HK-2 (cell line): ENCODE measurements around the gene ORAI3.

ENCODE experiments used
- DNase-seq: peaks from one replicate; pipeline ENCODE4 v3.0.0-alpha.2; 2018; ENCODE audit not compliant: unreplicated experiment

The ORAI3 gene

GRCh38 chr16:30971298-30971697, 22.4 kb downstream of the ORAI3 start:
- no peak for DNase-seq

- DNase-seq, result no peak
These were observed 24.0 kb downstream of the ORAI3 start for GRCh38 chr16:30972872-30973271.

- DNase-seq, result no peak
These were observed 25.5 kb downstream of the ORAI3 start for GRCh38 chr16:30974348-30974747.

DNA sequence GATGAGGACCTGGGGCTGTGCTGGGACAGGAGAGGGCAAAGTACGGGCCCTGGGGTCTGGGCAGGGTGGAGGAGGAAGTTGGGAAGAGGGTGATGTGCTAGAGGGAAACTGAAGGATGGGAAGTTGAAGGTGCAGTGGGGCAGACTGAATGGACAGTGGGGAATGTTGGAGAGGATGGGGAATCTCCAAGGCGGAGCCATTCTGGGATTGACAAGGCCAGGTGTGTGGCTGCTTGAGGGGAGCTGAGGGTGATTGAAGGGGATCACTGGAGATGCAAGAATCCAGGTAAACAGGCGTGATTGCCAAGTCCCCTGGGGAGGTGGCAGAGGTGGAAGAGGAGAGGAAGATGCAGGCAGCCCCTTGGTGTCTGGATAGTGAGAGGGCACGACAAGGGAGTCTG, 27.6 kb downstream of the ORAI3 start:
- no peak for DNase-seq

- no peak for DNase-seq
These were observed 28.6 kb downstream of the ORAI3 start for GRCh38 chr16:30977502-30977901.

DNA sequence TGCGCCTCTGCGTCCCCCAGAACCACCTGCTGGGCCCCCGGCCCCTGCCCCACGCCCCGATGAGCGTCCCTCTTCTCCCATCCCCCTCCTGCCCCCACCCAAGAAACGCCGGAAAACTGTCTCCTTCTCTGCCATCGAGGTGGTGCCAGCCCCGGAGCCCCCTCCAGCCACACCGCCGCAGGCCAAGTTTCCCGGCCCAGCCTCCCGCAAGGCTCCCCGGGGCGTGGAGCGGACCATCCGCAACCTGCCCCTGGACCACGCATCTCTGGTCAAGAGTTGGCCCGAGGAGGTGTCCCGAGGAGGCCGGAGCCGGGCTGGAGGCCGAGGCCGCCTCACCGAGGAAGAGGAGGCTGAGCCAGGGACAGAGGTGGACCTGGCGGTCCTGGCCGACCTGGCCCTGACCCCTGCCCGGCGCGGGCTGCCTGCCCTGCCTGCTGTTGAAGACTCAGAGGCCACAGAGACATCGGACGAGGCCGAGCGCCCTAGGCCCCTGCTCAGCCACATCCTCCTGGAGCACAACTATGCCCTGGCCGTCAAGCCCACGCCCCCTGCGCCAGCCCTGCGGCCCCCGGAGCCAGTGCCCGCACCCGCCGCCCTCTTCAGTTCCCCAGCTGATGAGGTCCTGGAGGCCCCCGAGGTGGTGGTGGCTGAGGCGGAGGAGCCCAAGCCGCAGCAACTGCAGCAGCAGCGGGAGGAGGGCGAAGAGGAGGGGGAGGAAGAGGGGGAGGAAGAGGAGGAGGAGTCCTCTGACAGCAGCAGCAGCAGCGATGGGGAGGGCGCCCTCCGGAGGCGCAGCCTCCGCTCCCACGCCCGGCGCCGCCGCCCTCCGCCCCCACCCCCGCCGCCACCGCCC, 30.5 kb downstream of the ORAI3 start:
- no peak for DNase-seq

GRCh38 chr16:30980023-30980371, 31.1 kb downstream of the ORAI3 start:
- DNase-seq, result no peak

GRCh38 chr16:30980434-30980833, 31.6 kb downstream of the ORAI3 start:
- no peak for DNase-seq

GRCh38 chr16:30980959-30981358, 32.1 kb downstream of the ORAI3 start:
- DNase-seq, result no peak

DNA sequence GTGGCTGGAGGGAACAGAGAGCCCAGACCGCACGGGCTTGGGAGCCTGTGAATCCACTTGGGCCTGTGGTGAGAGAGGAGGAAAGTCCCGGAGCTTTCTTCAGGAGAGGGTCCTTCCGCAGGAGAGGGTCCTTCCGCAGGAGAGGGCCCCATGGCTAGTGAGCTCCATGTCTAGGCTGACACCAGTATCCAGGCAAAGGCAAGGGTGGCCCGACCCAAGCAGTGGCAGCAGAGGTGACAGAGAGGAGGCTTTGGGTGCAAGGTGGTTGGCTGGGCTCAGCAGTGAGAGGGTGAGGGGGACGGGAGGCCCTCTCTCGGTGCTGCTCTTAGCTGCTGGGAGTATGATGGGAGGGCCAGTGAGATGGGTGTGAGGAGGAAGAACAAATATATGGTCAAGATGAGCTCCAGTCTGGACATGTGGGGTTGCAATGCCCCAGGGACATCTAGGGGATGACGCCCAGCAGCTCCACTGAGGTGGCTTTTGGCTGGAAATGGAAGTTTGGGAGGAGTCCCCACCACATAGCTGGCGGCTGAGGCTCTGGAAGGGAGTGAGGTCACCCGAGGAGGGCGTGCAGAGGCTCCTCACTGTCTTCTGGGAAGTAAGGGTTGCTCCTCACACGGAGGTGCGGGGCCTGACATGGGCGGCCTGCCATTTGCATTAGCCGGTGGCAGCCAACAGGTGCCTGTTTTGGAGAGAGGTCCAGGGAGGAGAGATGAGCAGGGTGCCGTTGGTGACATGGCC, 33.9 kb downstream of the ORAI3 start:
- no peak for DNase-seq

DNA sequence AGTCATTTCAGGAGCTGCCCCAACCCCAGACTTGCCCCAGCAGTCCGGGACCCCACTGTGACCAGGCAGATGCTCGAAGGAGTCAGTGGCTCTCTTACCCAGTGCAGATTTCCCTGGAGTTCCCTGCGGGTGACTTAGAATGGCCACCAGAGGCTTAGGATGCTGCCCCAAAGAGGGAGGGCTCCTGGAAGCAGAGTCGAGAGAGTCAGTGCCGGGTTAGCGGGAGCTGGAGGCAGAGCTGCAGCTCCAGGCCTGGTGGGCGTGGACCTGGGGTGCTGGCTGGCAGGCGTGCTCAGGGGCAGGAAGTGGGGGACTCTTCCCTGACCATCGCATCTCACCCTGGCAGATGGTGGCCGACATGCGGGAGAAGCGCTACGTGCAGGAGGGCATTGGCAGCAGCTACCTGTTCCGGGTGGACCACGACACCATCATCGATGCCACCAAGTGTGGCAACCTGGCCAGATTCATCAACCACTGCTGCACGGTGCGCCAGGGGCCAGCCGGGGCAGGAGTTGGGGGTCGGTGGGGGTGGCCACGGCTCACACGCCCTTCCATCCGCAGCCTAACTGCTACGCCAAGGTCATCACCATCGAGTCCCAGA, 34.5 kb downstream of the ORAI3 start:
- no peak for DNase-seq

GRCh38 chr16:30983898-30984610, 35.2 kb downstream of the ORAI3 start:
- DNase-seq, result no peak

DNA sequence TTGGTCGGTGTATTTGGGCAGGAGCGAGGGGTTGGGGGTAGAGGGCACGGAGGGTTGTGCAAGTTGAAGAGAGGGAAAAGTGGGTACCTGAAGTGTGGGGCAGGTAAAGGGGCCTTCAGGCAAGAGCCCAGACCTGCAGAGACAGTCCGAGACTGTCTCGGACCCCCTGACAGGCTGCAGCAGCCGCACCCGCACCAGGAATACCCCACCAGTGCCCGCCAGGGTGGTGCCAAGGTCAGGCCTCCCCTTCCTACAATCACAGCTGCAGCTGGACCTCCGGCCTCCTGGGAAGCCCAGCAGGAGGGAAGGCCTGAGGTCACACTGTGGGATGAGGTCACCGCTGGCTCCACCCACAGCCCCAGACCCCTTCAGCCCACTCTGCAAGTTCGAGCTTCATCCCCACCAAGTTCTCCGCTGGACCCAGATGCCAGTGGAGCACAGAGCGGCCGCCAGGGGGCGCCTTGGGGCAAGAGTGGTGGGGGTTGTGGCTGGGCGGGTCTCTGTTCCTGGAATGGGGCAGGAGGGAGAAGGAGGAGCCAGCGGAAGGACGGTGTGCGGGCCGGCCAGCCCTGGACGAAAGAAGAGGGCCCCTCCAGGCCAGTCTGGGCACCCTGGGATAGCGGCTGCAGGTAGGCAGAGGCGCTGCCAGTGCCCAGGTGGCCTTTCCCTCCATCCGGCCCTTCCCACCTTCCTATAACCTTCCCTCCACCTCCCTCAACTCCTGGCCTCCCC, 36.0 kb downstream of the ORAI3 start, which contains the start of gene HSD3B7:
TSS of gene HSD3B7 (plus strand) at position 539 of the 732 bp plus-strand sequence. CDS start 452 bp downstream, outside the sequence.
- DNase-seq, result peak; percentile 98

DNA sequence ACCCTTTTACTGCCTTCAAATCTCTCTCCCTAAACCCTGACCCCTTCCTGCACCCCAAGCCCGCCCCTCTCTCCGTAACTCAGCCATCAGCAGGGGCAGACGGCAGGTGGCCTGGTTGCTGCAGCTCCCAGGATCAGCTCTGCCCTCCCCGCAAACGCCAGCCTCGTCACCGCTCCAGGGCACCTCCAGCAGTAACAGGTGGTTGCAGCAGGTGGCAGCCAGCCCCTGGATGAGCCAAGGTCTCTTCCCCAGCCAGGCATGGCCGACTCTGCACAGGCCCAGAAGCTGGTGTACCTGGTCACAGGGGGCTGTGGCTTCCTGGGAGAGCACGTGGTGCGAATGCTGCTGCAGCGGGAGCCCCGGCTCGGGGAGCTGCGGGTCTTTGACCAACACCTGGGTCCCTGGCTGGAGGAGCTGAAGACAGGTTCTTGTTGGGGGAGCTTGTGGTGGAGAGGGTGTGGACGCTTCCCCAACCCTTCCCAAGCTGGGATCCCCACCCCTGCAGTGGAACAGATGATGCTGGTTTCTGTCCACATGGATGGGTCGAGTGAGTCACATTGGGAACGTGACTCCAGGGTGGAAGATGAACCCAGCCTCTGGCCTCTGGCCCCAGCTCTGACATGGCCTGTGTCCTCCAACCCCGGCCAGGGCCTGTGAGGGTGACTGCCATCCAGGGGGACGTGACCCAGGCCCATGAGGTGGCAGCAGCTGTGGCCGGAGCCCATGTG, 36.7 kb downstream of the ORAI3 start:
- DNase-seq, result peak; percentile 90

DNA sequence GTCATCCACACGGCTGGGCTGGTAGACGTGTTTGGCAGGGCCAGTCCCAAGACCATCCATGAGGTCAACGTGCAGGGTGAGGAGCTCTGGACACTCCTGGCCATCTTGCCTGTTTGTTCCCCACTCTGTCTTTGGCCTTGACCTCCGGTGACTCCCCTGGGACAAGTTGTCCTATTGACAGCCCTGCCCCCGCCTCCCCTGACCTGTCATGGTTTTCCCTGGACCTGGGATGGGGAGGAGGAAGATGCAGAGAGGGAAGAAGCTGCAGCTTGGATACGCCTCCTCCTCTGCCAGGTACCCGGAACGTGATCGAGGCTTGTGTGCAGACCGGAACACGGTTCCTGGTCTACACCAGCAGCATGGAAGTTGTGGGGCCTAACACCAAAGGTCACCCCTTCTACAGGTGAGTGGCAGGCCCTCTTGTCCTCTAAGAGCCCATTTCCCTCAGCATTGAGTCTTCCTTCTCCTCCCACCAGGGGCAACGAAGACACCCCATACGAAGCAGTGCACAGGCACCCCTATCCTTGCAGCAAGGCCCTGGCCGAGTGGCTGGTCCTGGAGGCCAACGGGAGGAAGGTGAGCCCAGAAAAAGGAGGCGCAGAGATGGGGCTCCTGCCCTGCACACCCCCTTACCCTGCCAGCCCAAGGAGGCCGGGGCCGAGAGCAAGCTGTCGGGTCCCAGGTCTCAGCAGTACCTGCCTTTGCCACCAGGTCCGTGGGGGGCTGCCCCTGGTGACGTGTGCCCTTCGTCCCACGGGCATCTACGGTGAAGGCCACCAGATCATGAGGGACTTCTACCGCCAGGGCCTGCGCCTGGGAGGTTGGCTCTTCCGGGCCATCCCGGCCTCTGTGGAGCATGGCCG, 37.5 kb downstream of the ORAI3 start:
- no peak for DNase-seq

- no peak for DNase-seq
These were observed 38.8 kb downstream of the ORAI3 start for GRCh38 chr16:30987581-30988190.

DNA sequence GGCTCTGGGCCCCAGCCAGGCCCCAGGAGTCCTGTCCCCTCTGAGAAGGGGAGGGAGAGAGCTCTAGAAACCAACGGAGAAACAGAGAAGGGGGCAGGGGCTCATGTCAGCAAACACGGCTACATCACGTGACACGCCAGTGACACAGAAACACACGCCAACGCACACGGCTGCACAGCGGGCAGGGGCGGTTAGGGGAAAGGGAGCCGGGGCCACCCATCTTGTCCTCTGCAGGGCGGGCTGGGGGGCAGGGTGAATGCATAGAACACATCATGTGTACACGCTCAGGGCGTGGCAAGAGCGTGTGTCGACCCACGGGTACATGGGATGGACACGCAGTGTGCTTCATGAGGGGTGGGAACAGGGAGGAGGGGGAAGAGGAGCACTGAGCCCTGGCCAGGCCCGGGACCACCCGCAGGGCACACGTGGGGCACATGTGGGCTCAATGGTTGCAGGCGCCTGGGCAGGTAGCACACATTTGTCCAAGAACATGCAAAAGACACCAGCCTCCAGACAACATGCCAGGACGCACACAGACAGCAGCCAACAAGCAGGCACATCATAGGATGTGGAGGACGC, 40.7 kb downstream of the ORAI3 start:
- no peak for DNase-seq

DNA sequence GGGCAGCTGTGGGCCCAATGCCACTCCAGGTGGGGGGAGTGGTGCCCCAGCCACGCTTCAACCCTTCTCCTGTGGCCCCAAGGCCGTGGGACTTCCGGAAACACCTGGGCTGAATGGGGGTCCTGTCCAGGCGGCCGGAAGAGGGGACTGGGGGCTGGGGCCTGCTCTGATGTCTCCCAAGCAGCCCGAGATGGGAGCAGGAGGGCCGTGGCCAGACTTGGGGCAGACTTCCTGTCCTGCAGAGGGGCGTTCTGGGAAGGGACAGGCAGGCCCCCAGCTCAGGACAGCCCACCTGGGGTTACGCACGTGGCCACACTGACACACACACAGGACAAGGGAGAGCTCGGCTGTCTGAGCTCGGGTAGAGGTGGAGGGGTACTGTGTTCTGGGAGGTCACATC, 41.2 kb downstream of the ORAI3 start:
- DNase-seq, result no peak

DNA sequence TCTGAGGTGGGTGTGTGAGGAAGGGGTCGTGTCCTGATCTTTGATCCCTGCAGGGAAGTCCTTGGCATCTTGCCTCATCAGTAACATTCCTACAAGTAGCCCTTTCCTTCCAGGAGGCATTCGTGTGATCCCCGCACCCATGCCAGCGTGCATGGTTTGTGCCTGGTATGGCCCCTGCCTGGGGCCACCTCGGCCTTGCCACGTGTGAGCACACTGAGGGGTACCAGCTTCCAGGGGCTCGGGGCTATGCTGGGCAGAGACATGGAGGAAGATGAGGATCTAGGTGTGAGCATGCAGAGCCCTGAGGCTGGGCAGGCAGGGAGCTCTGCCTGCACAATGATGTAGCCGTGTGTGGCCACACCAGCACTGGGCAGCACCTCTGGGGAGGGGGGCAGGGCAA, 42.2 kb downstream of the ORAI3 start:
- DNase-seq, result no peak
